GM12864 (cell line): ENCODE results near the gene XCL1.
"Not testable (repeated sequence)": the region's sequence is repeated elsewhere in the genome, so short reads cannot be mapped to it uniquely, and the experiment has no call there.

Experiments used
- DNase-seq: peaks from one replicate; pipeline ENCODE4 v3.0.0-alpha.2; 2011; ENCODE audit warnings: low read depth
- H3K4me3 ChIP-seq: 2 replicates; pipeline ENCODE4 v1.5.1; 2011; ENCODE audit warnings: mild to moderate bottlenecking, low read depth, low read length, control low read depth
- TF ChIP-seq, protein P1 (sequence below): IDR thresholded peaks from 2 replicates; pipeline ENCODE4 v1.5.1; 2011; ENCODE audit warnings: low read depth, mild to moderate bottlenecking, moderate library complexity, low read length, control low read depth, inconsistent platforms; ENCODE audit errors: missing control alignments

Gene XCL1

GRCh38 chr1:168570652-168571051 lies 5.8 kb upstream of the XCL1 start:
- no peak for DNase-seq
- no peak overlapping the region for H3K4me3 ChIP-seq
- TF ChIP-seq, protein P1, sequence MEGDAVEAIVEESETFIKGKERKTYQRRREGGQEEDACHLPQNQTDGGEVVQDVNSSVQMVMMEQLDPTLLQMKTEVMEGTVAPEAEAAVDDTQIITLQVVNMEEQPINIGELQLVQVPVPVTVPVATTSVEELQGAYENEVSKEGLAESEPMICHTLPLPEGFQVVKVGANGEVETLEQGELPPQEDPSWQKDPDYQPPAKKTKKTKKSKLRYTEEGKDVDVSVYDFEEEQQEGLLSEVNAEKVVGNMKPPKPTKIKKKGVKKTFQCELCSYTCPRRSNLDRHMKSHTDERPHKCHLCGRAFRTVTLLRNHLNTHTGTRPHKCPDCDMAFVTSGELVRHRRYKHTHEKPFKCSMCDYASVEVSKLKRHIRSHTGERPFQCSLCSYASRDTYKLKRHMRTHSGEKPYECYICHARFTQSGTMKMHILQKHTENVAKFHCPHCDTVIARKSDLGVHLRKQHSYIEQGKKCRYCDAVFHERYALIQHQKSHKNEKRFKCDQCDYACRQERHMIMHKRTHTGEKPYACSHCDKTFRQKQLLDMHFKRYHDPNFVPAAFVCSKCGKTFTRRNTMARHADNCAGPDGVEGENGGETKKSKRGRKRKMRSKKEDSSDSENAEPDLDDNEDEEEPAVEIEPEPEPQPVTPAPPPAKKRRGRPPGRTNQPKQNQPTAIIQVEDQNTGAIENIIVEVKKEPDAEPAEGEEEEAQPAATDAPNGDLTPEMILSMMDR, result no peak

GRCh38 chr1:168572633-168573032 lies 3.8 kb upstream of the XCL1 start:
- no peak for DNase-seq
- no peak overlapping the region for H3K4me3 ChIP-seq
- TF ChIP-seq, protein P1, result no peak

- not testable (repeated sequence) for H3K4me3 ChIP-seq, DNase-seq
- TF ChIP-seq, protein P1, result peak; percentile 44
Observed at GRCh38 chr1:168574234-168574633, 2.2 kb upstream of the XCL1 start.

DNA sequence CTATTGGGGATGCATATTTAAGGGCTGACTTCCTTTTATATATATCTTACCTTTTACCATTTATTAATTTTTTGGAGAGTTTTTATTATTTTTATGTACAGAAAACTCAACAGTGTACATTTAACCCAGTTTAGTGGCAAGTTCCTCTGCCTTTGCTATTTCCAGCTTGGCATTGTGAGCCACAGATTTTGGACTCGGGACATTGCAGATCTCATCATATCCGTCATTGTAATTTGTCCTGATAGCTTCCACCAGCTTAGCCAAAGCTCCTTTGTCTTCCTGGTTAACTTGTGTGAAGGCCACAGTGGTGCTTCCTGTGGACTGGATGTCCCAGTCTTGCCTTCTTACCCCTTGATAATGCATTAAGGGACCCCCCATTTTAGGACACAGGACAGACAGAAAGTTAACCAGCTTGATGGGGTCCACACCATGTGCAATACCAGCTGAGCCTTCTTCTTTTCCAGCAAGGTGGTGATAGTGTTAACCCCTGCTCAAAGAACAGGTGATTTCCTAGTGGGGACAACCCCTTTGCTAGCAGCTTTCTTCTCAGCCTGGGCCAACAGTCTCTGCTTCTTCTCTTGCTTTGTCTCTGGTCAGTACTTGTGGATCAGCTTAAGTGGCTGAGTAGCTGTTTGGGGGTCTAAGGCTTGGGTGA lies 2.3 kb downstream of the XCL1 start:
- H3K4me3 ChIP-seq, DNase-seq: not testable (repeated sequence)

GRCh38 chr1:168580290-168580689 lies 3.9 kb downstream of the XCL1 start:
- H3K4me3 ChIP-seq, DNase-seq: not testable (repeated sequence)

DNA sequence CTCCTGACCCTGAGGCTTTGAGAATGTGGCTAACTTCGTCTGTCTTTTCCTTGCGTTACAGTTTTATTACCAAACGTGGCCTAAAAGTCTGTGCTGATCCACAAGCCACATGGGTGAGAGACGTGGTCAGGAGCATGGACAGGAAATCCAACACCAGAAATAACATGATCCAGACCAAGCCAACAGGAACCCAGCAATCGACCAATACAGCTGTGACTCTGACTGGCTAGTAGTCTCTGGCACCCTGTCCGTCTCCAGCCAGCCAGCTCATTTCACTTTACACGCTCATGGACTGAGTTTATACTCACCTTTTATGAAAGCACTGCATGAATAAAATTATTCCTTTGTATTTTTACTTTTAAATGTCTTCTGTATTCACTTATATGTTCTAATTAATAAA lies 4.6 kb downstream of the XCL1 start:
- H3K4me3 ChIP-seq, DNase-seq: not testable (repeated sequence)

DNA sequence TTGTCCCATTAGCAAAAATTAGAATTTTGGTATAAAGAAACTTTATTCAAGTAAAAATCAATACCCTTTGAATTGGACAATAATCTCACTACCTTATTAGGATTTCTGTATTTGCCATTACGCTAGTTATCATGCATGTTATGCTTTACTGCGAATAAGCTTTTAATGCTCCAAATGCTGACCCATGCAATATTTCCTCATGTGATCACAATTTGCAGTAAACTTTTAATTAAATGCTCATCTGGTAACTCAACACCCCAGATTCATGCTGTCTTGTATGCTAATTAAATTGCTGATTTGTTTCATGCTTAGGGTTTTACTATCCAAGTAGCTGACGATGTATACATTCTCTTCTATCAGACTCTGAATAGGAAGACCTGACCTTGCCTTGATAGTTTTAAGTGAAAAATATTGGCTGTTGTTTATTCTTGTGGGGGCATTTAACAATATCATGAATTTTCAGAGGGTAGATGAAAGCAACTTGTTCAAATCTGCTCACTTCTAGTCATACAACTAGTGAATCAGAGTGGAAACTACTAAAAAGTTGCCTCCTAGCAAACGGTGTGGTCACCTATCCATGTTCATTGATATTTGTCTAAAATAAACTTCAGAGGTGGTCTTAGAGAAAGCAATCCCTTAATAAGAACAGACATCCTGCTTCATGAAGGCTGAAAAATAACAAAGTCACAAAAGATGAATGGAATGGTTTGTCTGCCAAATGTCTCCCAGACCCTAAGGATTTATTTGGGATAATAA lies 5.6 kb downstream of the XCL1 start:
- no peak for DNase-seq
- TF ChIP-seq, protein P1, result no peak
- no peak overlapping the region for H3K4me3 ChIP-seq

DNA sequence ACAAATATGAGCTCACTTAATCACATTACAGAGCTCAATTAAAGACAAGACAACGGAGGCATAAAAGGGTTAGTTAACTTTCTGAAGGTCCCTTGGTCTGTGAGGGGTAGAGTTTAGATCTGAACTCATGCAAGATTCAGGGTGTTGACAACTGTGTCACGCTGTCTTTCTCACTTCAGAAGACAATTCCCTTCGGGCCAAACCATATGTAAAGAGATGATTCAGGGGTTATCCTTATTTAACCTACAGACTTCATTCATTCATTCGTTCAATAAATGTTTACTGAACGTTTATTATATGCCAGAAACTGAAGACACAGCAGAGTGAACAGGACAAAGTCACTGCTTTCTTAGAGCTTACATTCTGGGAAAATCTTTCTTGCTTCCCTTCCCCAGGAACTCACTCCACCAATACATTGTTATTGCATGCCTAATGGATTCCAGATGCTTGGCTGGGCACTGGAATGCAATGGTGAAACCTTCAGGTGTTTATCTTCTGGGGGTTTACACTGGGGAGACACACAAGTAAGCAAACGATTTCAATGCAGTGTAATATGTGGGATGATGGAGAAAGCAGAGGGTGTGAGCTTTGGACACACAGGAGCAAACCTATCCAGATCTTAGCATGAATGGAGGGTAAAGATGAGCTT lies 6.4 kb downstream of the XCL1 start:
- TF ChIP-seq, protein P1, result no peak
- DNase-seq, result no peak
- H3K4me3 ChIP-seq, result no peak overlapping the region
